ENCODE data around the gene STAG1.
"Not testable (repeated sequence)": the region's sequence is repeated elsewhere in the genome, so short reads cannot be mapped to it uniquely, and the experiment has no call there.

STAG1 gene

GRCh38 chr3:136752172-136752421, at the start of gene STAG1:
TSS of gene STAG1 (minus strand) at chr3:136752378. CDS start at chr3:136630898, 121,480 bp downstream.
- no peak for DNase-seq

GRCh38 chr3:136801146-136801545, 49.0 kb upstream of the STAG1 start:
- DNase-seq = not testable (repeated sequence)

GRCh38 chr3:136792556-136793330, 40.6 kb upstream of the STAG1 start:
- no peak for DNase-seq

- no peak for DNase-seq
Measured at GRCh38 chr3:136790786-136791185, 38.6 kb upstream of the STAG1 start.

GRCh38 chr3:136789976-136790375, 37.8 kb upstream of the STAG1 start:
- DNase-seq = no peak

- DNase-seq = no peak
Measured at GRCh38 chr3:136788154-136788553, 36.0 kb upstream of the STAG1 start.

GRCh38 chr3:136787349-136787748, 35.2 kb upstream of the STAG1 start:
- no peak for DNase-seq

GRCh38 chr3:136783708-136784191, 31.6 kb upstream of the STAG1 start:
- DNase-seq = no peak

GRCh38 chr3:136780741-136781140, 28.6 kb upstream of the STAG1 start:
- no peak for DNase-seq

- DNase-seq = no peak
Measured at GRCh38 chr3:136778865-136779264, 26.7 kb upstream of the STAG1 start.

GRCh38 chr3:136772709-136773108, 20.5 kb upstream of the STAG1 start:
- DNase-seq = no peak

GRCh38 chr3:136758160-136759102, 6.3 kb upstream of the STAG1 start:
- DNase-seq = not testable (repeated sequence)

- DNase-seq = no peak
Measured at GRCh38 chr3:136755192-136755591, 3.0 kb upstream of the STAG1 start.

GRCh38 chr3:136753326-136753939, 1.3 kb upstream of the STAG1 start:
- no peak for DNase-seq

GRCh38 chr3:136752422-136753325, 496 bp upstream of the STAG1 start:
- DNase-seq = peak; percentile 87

- no peak for DNase-seq
Measured at GRCh38 chr3:136751316-136752171, 634 bp downstream of the STAG1 start.

GRCh38 chr3:136750897-136751315, 1.3 kb downstream of the STAG1 start:
- no peak for DNase-seq

GRCh38 chr3:136750209-136750896, 1.8 kb downstream of the STAG1 start:
- DNase-seq = no peak

GRCh38 chr3:136749602-136750001, 2.6 kb downstream of the STAG1 start:
- not testable (repeated sequence) for DNase-seq

GRCh38 chr3:136749091-136749490, 3.1 kb downstream of the STAG1 start:
- no peak for DNase-seq

GRCh38 chr3:136745916-136746315, 6.3 kb downstream of the STAG1 start:
- no peak for DNase-seq

All from NCI-H1417 treated with DMSO at 0.1 percent for 48 hours (cell line).